Glutamatergic neuron (in vitro differentiated cells): ENCODE results near the gene CCDC200. TPM values are rescaled to one million over a fixed set of nuclear protein-coding genes. Genes with fewer than 3 reads are reported as not detected.

Experiments used
- DNase-seq: peaks from one replicate; pipeline ENCODE4 v3.0.0; 2022
- H3K27ac Mint-ChIP-seq: one replicate; pipeline ENCODE4 v1.8.0; 2020; ENCODE audit warnings: mild to moderate bottlenecking, mixed read lengths, inconsistent platforms; ENCODE audit not compliant: unreplicated experiment
- H3K27me3 Mint-ChIP-seq: one replicate; pipeline ENCODE4 v1.8.0; 2020; ENCODE audit warnings: mild to moderate bottlenecking, moderate library complexity, mixed read lengths, inconsistent platforms; ENCODE audit not compliant: unreplicated experiment
- H3K36me3 Mint-ChIP-seq: one replicate; pipeline ENCODE4 v1.8.0; 2020; ENCODE audit warnings: mild to moderate bottlenecking, mixed read lengths, inconsistent platforms; ENCODE audit not compliant: unreplicated experiment
- H3K4me1 Mint-ChIP-seq: one replicate; pipeline ENCODE4 v1.8.0; 2020; ENCODE audit warnings: mild to moderate bottlenecking, low read depth, mixed read lengths, inconsistent platforms; ENCODE audit not compliant: unreplicated experiment
- H3K4me3 Mint-ChIP-seq: one replicate; pipeline ENCODE4 v1.8.0; 2020; ENCODE audit warnings: mild to moderate bottlenecking, mixed read lengths, inconsistent platforms; ENCODE audit not compliant: unreplicated experiment
- H3K9me3 Mint-ChIP-seq: one replicate; pipeline ENCODE4 v1.8.0; 2020; ENCODE audit warnings: mild to moderate bottlenecking, moderate library complexity, mixed read lengths, inconsistent platforms; ENCODE audit not compliant: unreplicated experiment
- CTCF ChIP-seq: fragments of 200-600 bp; sonication (generic); IDR thresholded peaks from one replicate; pipeline ENCODE4 v1.5.0; 2021; ENCODE audit not compliant: partially characterized antibody, unreplicated experiment
- total RNA-seq: library from RNA; stranded (reverse); fragmentation: NEBNext Ultra II Directional; extraction: Animal tissue kit (Norgen Biotek cat#: 25700); gene quantifications from one replicate; pipeline ENCODE4 v1.2.1, GENCODE V29; 2021; ENCODE audit not compliant: unreplicated experiment

The CCDC200 gene
- total RNA-seq, 1 donor from 2014 or later: not detected

GRCh38 chr17:43219001-43219400, 9.4 kb downstream of the CCDC200 start:
- Mint-ChIP-seq H3K27ac (no peak overlapping the region), H3K27me3 (no peaks in the 10 kb centered on the region), H3K4me1 (peaks cover 3% of the 10 kb centered on the region), H3K9me3 (peaks cover 5% of the 10 kb centered on the region), H3K4me3 (no peak overlapping the region), H3K36me3 (no peaks in the 10 kb centered on the region)
- no peak for TF ChIP-seq CTCF
- no peak for DNase-seq

- no peak for TF ChIP-seq CTCF
- Mint-ChIP-seq H3K27ac (no peak overlapping the region), H3K4me1 (peaks cover 4% of the 10 kb centered on the region), H3K36me3 (no peaks in the 10 kb centered on the region), H3K27me3 (no peaks in the 10 kb centered on the region), H3K4me3 (no peak overlapping the region), H3K9me3 (peaks cover 3% of the 10 kb centered on the region)
- no peak for DNase-seq
Measured at GRCh38 chr17:43217614-43218087, 10.8 kb downstream of the CCDC200 start.

GRCh38 chr17:43216762-43217613, 11.4 kb downstream of the CCDC200 start:
- DNase-seq: no peak
- H3K4me1 Mint-ChIP-seq: peaks cover 10% of the 10 kb centered on the region
- H3K36me3 Mint-ChIP-seq: no peaks in the 10 kb centered on the region
- no peak overlapping the region for H3K4me3 Mint-ChIP-seq
- peaks cover 3% of the 10 kb centered on the region for H3K9me3 Mint-ChIP-seq
- no peak overlapping the region for H3K27ac Mint-ChIP-seq
- no peak for TF ChIP-seq CTCF
- no peaks in the 10 kb centered on the region for H3K27me3 Mint-ChIP-seq

- no peaks in the 10 kb centered on the region for H3K27me3 Mint-ChIP-seq
- DNase-seq: no peak
- H3K4me3 Mint-ChIP-seq: no peak overlapping the region
- no peaks in the 10 kb centered on the region for H3K36me3 Mint-ChIP-seq
- H3K9me3 Mint-ChIP-seq: peaks cover 3% of the 10 kb centered on the region
- no peak overlapping the region for H3K27ac Mint-ChIP-seq
- TF ChIP-seq CTCF: no peak
- peaks cover 13% of the 10 kb centered on the region for H3K4me1 Mint-ChIP-seq
Measured at GRCh38 chr17:43216369-43216761, 12.1 kb downstream of the CCDC200 start.

GRCh38 chr17:43215341-43215740, 13.1 kb downstream of the CCDC200 start:
- Mint-ChIP-seq H3K27ac (no peak overlapping the region), H3K27me3 (no peaks in the 10 kb centered on the region), H3K4me3 (no peak overlapping the region), H3K36me3 (no peaks in the 10 kb centered on the region), H3K4me1 (peaks cover 13% of the 10 kb centered on the region), H3K9me3 (peaks cover 3% of the 10 kb centered on the region)
- DNase-seq: no peak
- no peak for TF ChIP-seq CTCF
